Liver (tissue), 9 donors: ENCODE measurements around the gene SHC2. TPM values are rescaled to one million over a fixed set of nuclear protein-coding genes. Genes with fewer than 3 reads are reported as not detected.

ENCODE experiments used
- DNase-seq: peaks from one replicate; pipeline ENCODE4 v3.0.0-alpha.2; 2017; ENCODE audit warnings: low spot score
- H3K27ac ChIP-seq, 2 donors: one replicate each; pipeline ENCODE4 v1.7.0; 2013; ENCODE audit warnings: inconsistent platforms in 2 of 2, low read length in 2 of 2, control low read depth in 1 of 2, low read depth in 1 of 2, mild to moderate bottlenecking in 1 of 2
- H3K27me3 ChIP-seq, 4 donors: one replicate each; pipeline versions ENCODE4 v1.6.1 to v1.7.0; 2013; ENCODE audit warnings: low read length in 3 of 4, inconsistent platforms in 1 of 4, mild to moderate bottlenecking in 1 of 4, moderate library complexity in 1 of 4; ENCODE audit not compliant: control insufficient read depth in 4 of 4, insufficient read depth in 4 of 4
- H3K36me3 ChIP-seq, 4 donors: one replicate each; pipeline versions ENCODE4 v1.6.1 to v1.7.0; 2013; ENCODE audit warnings: low read length in 3 of 4, mild to moderate bottlenecking in 3 of 4, low read depth in 1 of 4, moderate library complexity in 1 of 4; ENCODE audit not compliant: control insufficient read depth in 4 of 4, insufficient read depth in 3 of 4
- H3K4me1 ChIP-seq, 4 donors: one replicate each; pipeline versions ENCODE4 v1.6.1 to v1.7.0; 2013; ENCODE audit warnings: low read length in 3 of 4, mild to moderate bottlenecking in 3 of 4, moderate library complexity in 1 of 4; ENCODE audit not compliant: control insufficient read depth in 4 of 4, insufficient read depth in 4 of 4
- H3K4me3 ChIP-seq, 3 donors: one replicate each; pipeline versions ENCODE4 v1.6.1 to v1.7.0; 2013; ENCODE audit warnings: low read length in 3 of 3, control low read depth in 1 of 3, low read depth in 1 of 3, mild to moderate bottlenecking in 1 of 3
- H3K9ac ChIP-seq, 2 donors: one replicate each; pipeline ENCODE4 v1.7.0; 2013; ENCODE audit warnings: low read length in 2 of 2, mild to moderate bottlenecking in 2 of 2, moderate library complexity in 2 of 2, control low read depth in 1 of 2, low read depth in 1 of 2
- H3K9me3 ChIP-seq, 4 donors: one replicate each; pipeline versions ENCODE4 v1.6.1 to v1.7.0; 2013; ENCODE audit warnings: low read length in 3 of 4; ENCODE audit not compliant: control insufficient read depth in 4 of 4
- EGR1 ChIP-seq, 2 donors: IDR thresholded peaks; 2 replicates each; pipeline ENCODE4 v1.6.1; 2016 to 2018; ENCODE audit warnings: antibody characterized with exemption in 2 of 2, low read depth in 2 of 2
- HNF4G ChIP-seq: IDR thresholded peaks from 2 replicates; pipeline ENCODE4 v1.6.1; 2016; ENCODE audit warnings: antibody characterized with exemption
- JUND ChIP-seq, 2 donors: IDR thresholded peaks; 2 replicates each; pipeline ENCODE4 v1.6.1; 2016; ENCODE audit warnings: antibody characterized with exemption in 2 of 2
- MAX ChIP-seq: IDR thresholded peaks from 2 replicates; pipeline ENCODE4 v1.6.1; 2016; ENCODE audit warnings: antibody characterized with exemption
- RAD21 ChIP-seq, 2 donors: IDR thresholded peaks; 2 replicates each; pipeline ENCODE4 v1.6.1; 2016; ENCODE audit warnings: antibody characterized with exemption in 2 of 2, mild to moderate bottlenecking in 2 of 2
- TAF1 ChIP-seq: conservative IDR thresholded peaks from 2 replicates; pipeline ENCODE4 v1.6.1; 2016; ENCODE audit warnings: antibody characterized with exemption, mild to moderate bottlenecking
- YY1 ChIP-seq: IDR thresholded peaks from 2 replicates; pipeline ENCODE4 v1.6.1; 2016; ENCODE audit warnings: antibody characterized with exemption, mild to moderate bottlenecking
- WGBS: extraction: QIAGEN DNeasy Blood & Tissue Kit; methylation state at CpG from one replicate; pipeline ENCODE4 v1.1.7; 2013; 5-methylcytosine and 5-hydroxymethylcytosine counted together
- polyA plus RNA-seq, 2 donors: library from polyadenylated mRNA; stranded (reverse) in 1 of 2; unstranded in 1 of 2; fragments of 200-250 nt in 1 of 2; fragments of >200 nt in 1 of 2; fragmentation: Nextera tagmentation in 1 of 2; extraction: Ambion mirVana in 1 of 2; gene quantifications; one replicate each; pipeline versions ENCODE4 v1.2.1 to v1.2.3, GENCODE V29; 2013 to 2015
- total RNA-seq, 2 donors: library from RNA; depleted of rRNA; stranded (reverse); fragments of >200 nt; gene quantifications; one replicate each; pipeline ENCODE4 v1.2.3, GENCODE V29; 2014
- TF ChIP-seq, protein P1 (sequence below): IDR thresholded peaks from 2 replicates; pipeline ENCODE4 v1.6.1; 2016; ENCODE audit warnings: antibody characterized with exemption, mild to moderate bottlenecking
- TF ChIP-seq, protein P2 (sequence below): IDR thresholded peaks from 2 replicates; pipeline ENCODE4 v1.6.1; 2016; ENCODE audit warnings: antibody characterized with exemption
- TF ChIP-seq, protein P3 (sequence below): fragments of 150-350 bp; IDR thresholded peaks from 2 replicates; pipeline ENCODE4 v1.5.1; 2017; ENCODE audit warnings: improper control_type of control experiment, low read depth, low read length; ENCODE audit not compliant: missing input control
- donor health status: healthy.
- donor health status: healthy.
- donor health status: healthy.
- donor health status: healthy.
- donor health status: healthy.

Gene SHC2
- total and polyA plus RNA-seq, 4 donors: 15.6 to 43.0 (median 23.0) TPM

DNA sequence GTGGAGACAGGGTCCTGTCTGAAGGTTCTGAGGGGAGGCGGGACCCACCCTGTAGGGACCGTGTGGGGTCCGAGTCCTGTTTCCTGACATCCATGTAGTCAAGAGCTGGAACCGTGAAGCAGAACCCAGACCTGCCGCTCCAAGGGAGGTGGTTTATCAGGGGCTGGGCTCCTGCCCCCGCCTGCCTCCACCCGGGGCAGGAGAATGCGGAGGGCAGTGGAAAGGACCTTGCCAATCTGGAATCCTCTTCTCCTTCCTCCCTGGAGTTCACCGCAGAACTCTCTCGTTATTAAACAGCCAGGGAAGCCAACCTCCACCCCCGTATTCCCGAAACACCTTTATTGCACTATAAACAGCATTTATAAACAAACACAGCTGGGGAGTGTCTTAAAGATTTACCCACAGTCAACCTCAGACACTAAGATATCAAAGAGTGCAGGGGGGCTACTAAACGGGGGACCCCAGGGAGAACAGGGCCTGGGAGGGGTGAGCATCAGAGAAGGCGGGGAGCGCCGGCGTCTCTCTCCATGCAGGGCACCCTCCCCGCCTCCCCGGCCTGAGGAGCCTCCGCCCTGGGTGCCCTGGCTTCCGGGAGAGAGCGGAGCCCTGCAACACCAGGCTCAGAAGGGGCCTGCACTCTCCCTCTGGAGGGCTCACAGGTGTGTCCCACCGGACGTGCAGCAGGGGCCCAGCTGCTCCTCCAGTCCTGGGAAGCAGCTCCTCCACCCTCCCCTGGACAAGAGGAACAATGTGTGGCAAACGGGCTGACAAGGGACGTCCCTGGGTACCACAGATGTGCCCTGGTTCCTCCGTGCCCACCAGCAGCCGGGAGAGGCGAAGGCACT lies 55.5 kb downstream of the SHC2 start:
- Histone ChIP-seq H3K4me1 (peaks cover 11 to 14% (median 12%) of the 10 kb centered on the region in 4 donors), H3K9me3 (no peaks in the 10 kb centered on the region), H3K27ac (no peak overlapping the region), H3K4me3 (no peak overlapping the region), H3K36me3 (no peaks in the 10 kb centered on the region), H3K9ac (no peak overlapping the region), H3K27me3 (peaks cover 0 to 5% (median 0%) of the 10 kb centered on the region in 4 donors)
- TF ChIP-seq, protein P1, sequence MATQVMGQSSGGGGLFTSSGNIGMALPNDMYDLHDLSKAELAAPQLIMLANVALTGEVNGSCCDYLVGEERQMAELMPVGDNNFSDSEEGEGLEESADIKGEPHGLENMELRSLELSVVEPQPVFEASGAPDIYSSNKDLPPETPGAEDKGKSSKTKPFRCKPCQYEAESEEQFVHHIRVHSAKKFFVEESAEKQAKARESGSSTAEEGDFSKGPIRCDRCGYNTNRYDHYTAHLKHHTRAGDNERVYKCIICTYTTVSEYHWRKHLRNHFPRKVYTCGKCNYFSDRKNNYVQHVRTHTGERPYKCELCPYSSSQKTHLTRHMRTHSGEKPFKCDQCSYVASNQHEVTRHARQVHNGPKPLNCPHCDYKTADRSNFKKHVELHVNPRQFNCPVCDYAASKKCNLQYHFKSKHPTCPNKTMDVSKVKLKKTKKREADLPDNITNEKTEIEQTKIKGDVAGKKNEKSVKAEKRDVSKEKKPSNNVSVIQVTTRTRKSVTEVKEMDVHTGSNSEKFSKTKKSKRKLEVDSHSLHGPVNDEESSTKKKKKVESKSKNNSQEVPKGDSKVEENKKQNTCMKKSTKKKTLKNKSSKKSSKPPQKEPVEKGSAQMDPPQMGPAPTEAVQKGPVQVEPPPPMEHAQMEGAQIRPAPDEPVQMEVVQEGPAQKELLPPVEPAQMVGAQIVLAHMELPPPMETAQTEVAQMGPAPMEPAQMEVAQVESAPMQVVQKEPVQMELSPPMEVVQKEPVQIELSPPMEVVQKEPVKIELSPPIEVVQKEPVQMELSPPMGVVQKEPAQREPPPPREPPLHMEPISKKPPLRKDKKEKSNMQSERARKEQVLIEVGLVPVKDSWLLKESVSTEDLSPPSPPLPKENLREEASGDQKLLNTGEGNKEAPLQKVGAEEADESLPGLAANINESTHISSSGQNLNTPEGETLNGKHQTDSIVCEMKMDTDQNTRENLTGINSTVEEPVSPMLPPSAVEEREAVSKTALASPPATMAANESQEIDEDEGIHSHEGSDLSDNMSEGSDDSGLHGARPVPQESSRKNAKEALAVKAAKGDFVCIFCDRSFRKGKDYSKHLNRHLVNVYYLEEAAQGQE: no peak
- TF ChIP-seq YY1 (no peak), MAX (no peak), TAF1 (no peak), RAD21 (IDR thresholded peaks at IDR 0.05) (no peak), HNF4G (no peak), EGR1 (IDR thresholded peaks at IDR 0.05; ENCODE audit: low read depth in 2 of 2) (no peak)
- TF ChIP-seq, protein P2, sequence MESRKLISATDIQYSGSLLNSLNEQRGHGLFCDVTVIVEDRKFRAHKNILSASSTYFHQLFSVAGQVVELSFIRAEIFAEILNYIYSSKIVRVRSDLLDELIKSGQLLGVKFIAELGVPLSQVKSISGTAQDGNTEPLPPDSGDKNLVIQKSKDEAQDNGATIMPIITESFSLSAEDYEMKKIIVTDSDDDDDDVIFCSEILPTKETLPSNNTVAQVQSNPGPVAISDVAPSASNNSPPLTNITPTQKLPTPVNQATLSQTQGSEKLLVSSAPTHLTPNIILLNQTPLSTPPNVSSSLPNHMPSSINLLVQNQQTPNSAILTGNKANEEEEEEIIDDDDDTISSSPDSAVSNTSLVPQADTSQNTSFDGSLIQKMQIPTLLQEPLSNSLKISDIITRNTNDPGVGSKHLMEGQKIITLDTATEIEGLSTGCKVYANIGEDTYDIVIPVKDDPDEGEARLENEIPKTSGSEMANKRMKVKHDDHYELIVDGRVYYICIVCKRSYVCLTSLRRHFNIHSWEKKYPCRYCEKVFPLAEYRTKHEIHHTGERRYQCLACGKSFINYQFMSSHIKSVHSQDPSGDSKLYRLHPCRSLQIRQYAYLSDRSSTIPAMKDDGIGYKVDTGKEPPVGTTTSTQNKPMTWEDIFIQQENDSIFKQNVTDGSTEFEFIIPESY: no peak
- TF ChIP-seq, protein P3, sequence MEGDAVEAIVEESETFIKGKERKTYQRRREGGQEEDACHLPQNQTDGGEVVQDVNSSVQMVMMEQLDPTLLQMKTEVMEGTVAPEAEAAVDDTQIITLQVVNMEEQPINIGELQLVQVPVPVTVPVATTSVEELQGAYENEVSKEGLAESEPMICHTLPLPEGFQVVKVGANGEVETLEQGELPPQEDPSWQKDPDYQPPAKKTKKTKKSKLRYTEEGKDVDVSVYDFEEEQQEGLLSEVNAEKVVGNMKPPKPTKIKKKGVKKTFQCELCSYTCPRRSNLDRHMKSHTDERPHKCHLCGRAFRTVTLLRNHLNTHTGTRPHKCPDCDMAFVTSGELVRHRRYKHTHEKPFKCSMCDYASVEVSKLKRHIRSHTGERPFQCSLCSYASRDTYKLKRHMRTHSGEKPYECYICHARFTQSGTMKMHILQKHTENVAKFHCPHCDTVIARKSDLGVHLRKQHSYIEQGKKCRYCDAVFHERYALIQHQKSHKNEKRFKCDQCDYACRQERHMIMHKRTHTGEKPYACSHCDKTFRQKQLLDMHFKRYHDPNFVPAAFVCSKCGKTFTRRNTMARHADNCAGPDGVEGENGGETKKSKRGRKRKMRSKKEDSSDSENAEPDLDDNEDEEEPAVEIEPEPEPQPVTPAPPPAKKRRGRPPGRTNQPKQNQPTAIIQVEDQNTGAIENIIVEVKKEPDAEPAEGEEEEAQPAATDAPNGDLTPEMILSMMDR: no peak
- no peak for DNase-seq
- WGBS: 43% methylated on average over 29 of the region's 29 CpGs

DNA sequence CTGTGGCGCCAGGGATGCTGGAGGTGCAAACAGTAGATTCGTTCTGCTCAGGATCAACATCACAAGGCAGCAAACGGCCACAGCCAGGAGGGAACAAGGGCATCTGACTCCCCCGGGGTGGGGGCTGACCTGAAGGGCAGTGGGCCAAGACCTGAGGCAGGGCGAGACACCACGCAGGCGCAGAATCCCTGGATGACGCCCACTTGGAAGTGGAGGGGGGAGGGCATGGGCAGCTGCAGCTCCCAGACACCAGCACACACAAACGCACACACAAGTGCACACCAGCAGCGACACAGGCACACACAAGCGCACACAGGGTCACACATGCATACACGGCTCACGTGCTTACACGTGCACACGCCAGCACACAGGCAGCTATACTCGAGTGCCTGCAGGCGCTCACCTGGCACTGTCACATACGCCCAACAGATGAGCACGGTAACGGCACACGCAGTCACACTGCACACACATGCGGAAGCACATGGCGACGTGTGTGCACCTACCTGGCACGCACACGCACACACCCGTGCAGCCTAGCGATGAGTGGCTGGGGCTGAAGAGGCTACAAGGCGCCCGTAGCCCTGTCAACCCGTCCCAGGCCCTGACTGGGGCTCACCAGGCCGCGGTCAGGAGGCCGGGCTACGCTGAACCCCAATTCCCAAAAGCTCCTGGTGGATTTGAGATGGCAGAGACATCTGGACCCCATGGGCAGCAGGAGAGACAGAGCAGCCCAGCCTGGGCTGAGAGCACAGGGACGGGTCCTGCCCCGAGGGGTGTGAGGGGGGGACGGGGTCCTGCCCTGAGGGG lies 57.4 kb downstream of the SHC2 start:
- Histone ChIP-seq H3K4me1 (peaks cover 0 to 2% (median 0%) of the 10 kb centered on the region in 4 donors), H3K4me3 (no peak overlapping the region), H3K27ac (no peak overlapping the region), H3K9ac (no peak overlapping the region), H3K36me3 (no peaks in the 10 kb centered on the region), H3K27me3 (peaks cover 0 to 3% (median 0%) of the 10 kb centered on the region in 4 donors), H3K9me3 (no peaks in the 10 kb centered on the region)
- 75% methylated on average over 38 of the region's 38 CpGs for WGBS
- no peak for DNase-seq
- TF ChIP-seq, protein P1: no peak
- TF ChIP-seq JUND (IDR thresholded peaks at IDR 0.05): no peak
